ENCODE measurements around the gene C16orf87.

C16orf87 gene

DNA sequence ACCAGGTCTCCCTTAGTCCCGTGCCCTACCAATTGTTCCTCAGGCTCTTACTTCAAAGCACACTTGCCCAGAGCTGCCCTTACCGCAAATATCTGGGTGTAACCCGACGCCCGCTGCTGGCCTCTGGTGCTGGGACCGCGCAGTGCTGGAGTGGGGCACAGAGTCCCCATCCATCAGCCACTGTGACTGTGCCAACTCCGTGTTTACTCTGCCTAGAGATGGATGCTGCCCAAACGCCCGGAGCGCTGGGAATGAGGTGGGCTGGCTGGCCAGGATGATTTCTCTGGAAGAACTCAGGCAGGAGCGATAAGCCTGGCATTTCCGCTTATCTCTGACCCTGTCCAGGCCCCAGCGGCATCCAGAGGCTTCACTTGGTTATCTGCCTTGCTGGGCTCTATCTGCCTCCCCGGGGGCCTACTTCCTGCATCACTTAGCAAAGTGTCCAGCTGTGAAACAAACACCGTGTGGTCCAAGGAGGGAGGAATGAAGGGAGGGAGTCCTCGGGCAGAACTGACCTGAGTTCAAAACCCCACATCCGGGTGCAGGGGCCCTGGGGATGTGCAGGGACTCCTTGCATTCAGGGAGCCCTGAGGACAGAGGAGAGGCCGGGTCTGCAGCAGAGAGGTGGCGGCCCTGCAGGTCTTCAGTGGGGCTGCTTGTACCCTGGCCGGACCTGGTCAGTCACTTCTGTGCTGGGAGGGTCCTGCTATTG is 73.5 kb downstream of the C16orf87 start:
- no peak for DNase-seq (ENCODE audit: low read depth)

DNA sequence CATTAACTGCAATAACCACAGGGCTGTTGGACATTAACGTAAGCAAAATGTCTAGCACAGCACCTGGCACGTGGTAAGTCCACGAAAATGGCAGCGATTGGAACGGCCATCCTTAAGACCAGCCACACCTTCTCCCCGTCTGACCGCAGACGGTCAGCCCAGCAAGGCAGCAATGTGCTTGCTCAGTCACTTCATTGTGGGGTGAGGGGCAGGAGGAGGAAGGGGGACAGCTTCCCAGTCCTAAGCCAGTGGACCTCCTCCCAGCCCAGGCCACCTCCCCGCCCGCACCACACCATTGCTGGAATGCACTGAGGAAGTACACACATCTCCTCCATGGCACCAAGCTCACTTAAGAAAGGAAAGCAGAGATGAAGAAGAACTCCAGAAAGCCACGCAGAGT is 74.2 kb downstream of the C16orf87 start:
- DNase-seq (ENCODE audit: low read depth): no peak

DNA sequence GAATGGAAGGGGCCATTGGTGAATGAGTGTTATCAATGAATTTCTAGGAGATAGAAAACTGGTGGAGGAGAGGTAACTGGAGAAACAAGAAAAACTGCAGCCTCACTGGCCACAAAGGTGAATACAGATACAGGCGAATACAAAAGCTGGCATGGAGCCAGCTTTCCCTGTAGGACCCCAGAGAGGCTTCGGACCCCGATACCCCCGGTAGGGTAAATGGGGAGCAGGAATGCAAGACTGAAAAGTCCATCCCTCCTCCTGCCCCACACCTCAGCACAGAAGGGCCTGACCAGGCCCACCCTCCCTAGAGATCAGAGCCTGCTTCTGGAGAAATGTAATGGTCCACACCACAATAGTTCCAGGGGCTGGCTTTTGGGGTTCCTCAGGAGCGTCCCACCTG is 78.0 kb downstream of the C16orf87 start:
- DNase-seq (ENCODE audit: low read depth): no peak

DNA sequence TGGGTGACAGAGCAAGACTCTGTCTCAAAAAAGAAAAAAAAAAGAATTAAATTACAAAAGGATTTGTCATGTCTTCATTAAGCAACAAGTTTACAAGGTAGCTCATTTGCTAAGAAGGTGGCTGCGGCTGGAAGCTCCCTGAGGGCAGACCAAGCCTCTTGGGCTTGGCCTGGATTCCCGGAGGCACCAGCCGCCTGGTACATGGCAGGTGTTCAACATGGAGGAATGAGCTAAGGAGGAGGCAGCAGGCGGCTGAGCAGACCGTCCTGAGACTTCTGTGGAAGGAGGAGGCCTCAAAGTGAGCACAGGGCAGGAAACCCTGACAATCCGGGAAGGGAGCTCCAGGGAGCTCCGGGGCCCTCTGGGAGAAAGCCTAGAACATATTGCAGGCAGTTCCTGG is 79.6 kb downstream of the C16orf87 start:
- DNase-seq (ENCODE audit: low read depth): no peak

DNA sequence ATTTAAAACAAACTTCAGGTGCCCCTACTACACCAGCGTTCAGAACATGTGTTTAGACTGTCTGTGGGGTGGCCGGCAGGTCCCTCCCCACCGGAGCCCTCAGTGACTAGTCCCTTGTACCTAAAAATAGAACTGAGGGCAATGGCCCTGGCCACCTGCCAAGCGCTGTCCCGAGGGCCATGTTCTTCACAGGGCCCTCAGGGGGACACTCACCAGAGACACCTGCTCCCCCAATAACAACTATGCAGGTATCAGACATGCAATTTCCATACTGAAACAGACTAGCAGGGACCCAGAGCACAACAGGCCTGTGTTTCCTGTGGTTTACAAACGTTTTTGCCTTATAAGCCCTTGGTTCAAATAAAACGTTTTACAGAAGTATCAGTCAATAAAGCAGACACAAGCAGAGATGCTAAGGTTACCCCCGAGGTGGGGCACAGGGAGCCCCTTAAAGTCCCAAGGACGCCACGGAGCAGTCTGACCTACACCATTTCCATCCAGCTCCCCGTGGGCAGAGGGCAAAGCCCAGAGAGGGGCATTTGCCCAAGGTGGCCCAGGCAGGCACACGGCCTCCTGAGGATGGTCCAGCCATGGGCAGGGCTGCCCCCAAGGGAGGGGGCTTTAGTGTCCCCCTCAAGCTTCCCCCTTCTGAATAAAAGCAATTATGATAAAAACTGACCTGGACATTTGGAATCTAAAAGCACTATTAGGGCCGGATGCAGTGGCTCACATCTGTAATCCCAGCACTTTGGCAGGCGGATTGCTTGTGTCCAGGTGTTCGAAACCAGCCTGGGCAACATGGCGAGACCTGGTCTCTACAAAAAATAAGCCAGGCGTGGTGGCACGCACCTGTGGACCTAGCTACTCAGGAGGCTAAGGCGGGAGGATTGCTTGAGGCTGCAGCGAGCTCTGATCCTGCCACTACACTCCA is 81.9 kb downstream of the C16orf87 start:
- no peak for DNase-seq (ENCODE audit: low read depth)

DNA sequence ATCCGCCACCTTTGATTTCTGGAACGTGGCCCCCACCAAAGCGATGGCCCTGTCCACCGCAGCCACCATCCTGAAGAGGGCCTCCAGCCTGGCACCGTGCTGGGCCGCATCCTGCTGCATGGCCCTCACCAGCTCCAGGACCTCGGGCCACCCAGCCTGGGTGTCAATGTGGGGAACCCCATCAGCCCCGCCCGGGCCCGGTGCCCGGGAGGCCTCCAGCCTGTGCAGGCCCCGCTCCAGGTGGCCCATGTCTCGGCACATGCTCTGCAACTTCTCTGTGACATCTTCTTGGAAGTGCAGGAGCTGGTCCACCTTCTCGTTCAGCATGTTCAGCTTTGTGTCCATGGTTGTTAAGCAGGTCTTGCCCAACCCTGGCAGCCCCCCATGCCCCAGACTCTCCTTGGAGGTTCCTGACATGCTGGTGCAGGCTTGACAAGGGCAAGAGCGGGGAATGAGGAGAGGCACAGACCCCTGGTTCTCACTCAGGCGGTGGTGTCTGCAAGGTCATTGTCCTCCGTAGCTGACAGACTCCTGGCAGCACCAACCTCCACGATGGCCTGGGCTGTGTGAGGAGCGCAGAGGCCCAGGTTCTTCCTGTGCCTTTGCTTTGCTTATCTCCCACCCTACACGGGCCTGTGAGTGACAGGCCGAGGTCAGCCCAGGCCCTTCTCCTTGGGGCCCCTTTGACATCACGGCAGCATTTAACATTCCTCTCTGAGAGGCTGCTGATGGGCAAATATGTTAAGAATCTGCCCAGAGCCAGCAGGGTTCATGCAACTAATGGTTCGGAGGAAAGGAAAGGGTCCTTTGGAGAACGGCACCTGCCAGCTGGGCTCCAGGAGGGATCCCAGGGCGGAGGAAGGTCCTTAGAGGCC is 83.0 kb downstream of the C16orf87 start, which contains the start of gene MYLK3:
MYLK3 (minus strand) TSS at position 568 of the 875 bp plus-strand sequence; CDS start at position 417, 151 bp downstream.
- DNase-seq (ENCODE audit: low read depth): no peak

DNA sequence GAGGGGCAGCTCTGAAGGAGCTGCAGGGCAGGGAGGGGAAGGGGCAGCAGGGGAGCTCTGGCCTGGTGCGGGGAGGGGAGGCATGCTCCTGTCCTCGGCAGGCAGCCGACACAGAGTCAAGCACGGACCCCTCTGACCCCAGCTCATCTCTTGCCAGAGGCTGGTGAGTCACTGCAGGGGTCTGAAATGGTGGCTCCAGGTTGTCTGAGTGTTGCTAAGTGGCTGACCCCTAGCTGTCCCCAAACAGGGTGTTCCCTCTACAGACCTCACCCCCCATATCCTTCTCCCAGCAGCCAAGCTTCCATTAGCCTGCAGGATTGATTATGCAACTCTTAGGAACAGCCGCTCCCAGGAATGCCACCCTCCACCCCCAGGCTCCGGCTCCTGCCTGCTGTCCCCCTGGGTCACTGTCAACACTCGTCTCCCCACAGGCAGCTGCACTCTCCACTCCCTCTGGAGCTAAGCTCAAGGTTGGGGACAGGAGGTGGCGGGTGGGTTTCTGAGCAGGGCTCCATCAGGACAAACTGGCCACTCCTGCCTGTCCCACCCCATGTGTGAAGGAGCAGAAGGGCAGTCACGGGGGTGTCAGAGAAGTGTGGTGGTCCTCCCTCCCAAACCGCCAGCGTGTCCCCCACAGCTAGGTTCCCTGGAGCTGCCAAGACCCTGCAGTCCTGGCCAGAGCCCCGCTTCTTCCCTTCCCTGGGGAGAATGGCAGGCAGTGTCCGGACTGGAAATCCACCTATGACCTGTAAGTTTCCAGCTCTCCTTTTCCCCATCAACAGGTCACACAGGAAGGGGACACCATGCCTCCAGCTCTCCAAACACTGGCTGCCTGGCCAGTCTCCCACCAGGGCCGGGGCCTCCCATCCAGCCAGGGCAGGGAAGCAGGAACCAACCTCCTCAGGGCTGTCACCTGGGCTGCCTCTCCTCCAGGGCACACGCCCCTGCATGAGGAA is 83.9 kb downstream of the C16orf87 start:
- DNase-seq (ENCODE audit: low read depth): no peak

Data from activated T-cell treated with anti-CD3 and anti-CD28 coated beads for 1 hour (primary cell).